Fibroblast of the aortic adventitia (primary cell): ENCODE data around the gene FGF2. TPM values are rescaled to one million over a fixed set of nuclear protein-coding genes. Genes with fewer than 3 reads are reported as not detected.
"Not testable (repeated sequence)": the region's sequence is repeated elsewhere in the genome, so short reads cannot be mapped to it uniquely, and the experiment has no call there.

ENCODE experiments used
- DNase-seq: peaks from one replicate; pipeline ENCODE4 v3.0.0-alpha.2; 2010; ENCODE audit warnings: low read depth
- H3K4me3 ChIP-seq: 2 replicates; pipeline ENCODE4 v1.5.1; 2011; ENCODE audit warnings: low read depth, mild to moderate bottlenecking, control low read depth, low read length, moderate library complexity
- total RNA-seq: library from RNA; depleted of rRNA; stranded (reverse); fragments of >200 nt; gene quantifications from 2 replicates; pipeline ENCODE4 v1.2.3, GENCODE V29; 2012; ENCODE audit warnings: low replicate concordance
- TF ChIP-seq, protein P1 (sequence below): IDR thresholded peaks from 2 replicates; pipeline ENCODE4 v1.5.1; 2011; ENCODE audit warnings: mild to moderate bottlenecking, low read length, control low read depth, inconsistent platforms; ENCODE audit not compliant: insufficient read depth

The FGF2 gene
- total RNA-seq, 1 donor: 79.5 TPM

DNA sequence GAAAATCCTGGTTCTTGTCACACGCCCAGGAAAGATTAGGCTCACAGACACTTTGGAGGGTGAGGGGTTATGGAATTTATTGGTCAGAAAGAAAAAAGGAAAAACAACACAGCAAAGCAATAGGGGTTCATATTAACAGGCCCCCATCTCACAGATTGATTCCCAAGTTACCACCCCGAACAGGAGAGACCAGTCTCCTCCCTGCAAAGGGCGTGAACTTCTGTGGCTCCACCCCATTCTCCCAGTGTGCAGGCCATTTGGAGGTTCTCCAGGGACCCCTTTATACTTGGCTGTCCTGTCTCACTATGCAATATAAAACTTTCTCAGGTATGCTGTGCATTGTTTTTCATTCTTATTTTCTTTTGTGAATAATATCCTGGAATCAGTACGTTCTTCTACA, 7.4 kb downstream of the FGF2 start:
- DNase-seq: no peak
- peak overlapping the region; percentile 4 for H3K4me3 ChIP-seq
- TF ChIP-seq, protein P1, sequence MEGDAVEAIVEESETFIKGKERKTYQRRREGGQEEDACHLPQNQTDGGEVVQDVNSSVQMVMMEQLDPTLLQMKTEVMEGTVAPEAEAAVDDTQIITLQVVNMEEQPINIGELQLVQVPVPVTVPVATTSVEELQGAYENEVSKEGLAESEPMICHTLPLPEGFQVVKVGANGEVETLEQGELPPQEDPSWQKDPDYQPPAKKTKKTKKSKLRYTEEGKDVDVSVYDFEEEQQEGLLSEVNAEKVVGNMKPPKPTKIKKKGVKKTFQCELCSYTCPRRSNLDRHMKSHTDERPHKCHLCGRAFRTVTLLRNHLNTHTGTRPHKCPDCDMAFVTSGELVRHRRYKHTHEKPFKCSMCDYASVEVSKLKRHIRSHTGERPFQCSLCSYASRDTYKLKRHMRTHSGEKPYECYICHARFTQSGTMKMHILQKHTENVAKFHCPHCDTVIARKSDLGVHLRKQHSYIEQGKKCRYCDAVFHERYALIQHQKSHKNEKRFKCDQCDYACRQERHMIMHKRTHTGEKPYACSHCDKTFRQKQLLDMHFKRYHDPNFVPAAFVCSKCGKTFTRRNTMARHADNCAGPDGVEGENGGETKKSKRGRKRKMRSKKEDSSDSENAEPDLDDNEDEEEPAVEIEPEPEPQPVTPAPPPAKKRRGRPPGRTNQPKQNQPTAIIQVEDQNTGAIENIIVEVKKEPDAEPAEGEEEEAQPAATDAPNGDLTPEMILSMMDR: no peak

DNA sequence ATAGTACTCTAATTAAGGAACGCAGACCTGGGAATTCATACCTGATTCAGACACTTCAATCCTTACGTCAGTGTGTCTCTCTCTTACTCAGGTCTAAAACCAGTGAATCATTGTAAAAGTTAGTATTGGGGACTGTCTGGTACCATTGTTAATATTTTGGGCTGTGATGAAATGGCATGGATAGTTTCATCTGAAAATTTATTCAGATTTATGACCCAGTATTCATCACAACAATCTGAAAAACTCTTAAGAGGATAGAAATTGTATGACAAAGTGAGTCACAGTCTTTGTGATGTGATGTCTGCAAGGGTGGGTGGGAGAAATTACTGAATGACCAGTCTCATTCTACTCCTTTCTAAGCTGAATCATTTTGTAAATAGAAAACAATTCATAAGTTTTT, 10.3 kb downstream of the FGF2 start:
- TF ChIP-seq, protein P1: no peak
- DNase-seq: no peak
- no peak overlapping the region for H3K4me3 ChIP-seq

DNA sequence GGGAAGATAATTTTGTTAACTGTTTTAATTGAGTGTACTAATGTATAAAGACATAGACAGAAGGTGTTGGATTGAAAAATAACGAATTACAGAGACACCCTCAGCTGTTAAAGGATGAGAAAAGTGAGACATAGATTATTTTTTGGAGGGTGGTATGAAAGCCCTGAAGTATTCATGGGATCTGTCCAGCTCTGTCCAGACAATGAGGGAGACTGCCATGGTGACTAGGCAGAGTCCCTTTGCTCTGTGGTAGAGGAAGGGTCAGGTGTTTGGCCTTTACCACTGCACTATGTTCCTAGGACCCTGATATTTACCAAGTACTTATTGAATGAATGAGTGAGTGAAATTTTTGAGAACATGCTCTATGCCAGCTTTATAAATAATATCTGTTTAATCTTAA, 11.4 kb downstream of the FGF2 start:
- no peak overlapping the region for H3K4me3 ChIP-seq
- TF ChIP-seq, protein P1: no peak
- no peak for DNase-seq

DNA sequence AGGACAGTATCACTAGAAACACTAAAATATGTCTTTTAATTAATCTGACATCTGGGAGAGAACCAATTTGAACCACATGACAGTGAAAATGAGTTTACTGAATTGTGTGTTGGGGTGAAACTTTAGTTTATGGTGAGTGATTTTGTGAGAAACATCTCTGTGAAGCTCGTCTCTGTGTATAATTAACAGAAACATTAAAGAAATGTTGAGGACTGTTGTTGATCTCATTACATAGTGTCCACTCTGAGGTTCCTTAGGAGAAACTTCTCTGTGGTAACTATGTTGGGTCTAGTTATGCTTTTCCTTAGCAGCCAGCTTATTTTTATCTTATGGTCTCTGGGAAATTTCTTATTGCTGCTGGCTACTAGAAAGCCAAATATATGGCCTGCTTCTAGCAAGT, 15.8 kb downstream of the FGF2 start:
- H3K4me3 ChIP-seq: no peak overlapping the region
- TF ChIP-seq, protein P1: no peak
- DNase-seq: no peak

DNA sequence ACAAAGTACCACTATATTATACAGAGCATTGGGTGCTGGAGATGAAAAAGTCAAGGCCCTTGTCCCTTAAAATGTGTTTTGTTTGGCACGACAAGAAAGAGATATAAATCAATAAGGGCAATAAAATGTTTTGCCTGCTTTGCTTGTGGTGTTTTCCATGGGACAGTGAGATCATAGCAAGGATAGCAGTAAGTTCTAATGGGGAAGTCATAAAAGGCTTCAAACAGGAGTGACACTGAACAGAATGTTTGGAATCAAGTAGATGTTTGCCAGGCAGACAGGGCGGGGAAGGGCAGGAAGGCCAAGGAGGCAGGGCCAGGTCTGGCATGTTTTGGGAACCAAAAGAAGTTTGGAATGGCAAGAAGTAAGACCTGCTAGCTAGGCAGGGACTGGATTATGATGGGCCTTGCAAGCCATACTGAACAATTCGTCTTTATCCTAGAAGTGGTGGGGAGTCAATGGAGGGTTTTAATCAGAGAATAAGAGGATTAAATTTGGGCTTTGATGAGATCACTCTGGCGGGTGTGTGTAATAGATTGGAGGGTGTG, 16.4 kb downstream of the FGF2 start:
- TF ChIP-seq, protein P1: no peak
- peak; percentile 56 for DNase-seq
- no peak overlapping the region for H3K4me3 ChIP-seq

DNA sequence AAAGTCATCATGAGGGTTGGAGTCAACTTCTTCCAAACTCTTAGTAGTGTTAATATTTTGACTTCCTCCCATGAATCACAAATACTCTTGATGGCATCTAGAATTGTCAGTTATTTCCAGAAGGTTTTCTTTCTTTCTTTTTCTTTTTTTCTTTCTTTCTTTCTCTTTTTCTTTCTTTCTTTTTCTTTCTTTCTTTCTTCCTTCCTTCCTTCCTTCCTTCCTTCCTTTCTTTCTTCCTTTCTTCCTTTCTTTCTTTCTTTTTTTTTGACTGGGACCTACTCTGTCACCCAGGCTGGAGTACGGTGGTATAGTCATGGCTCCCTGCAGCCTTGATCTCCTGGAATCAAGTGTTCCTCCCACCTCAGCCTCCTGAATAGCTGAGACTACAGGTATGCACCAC, 17.8 kb downstream of the FGF2 start:
- not testable (repeated sequence) for DNase-seq, H3K4me3 ChIP-seq

DNA sequence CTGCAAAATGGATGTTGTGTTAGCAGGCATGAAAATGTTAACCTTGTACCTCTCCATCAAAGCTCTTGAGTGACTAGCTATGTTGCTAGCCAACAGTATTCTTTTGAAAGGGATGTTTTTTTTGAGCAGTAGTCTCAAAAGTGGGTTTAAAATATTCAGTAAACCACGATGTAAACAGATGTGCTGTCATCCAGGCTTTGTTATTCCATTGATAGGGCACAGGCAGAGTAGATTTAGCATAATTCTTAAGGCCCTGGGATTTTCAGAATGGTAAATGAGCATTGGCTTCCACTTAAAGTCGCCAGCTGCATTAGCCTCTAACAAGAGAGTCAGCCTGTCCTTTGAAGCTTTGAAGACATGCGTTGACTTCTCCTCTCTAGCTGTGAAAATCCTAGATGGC, 18.4 kb downstream of the FGF2 start:
- TF ChIP-seq, protein P1: no peak
- no peak overlapping the region for H3K4me3 ChIP-seq
- no peak for DNase-seq
